ENCODE measurements around the gene FAM43B.
A peak's percentile ranks its signal among the peaks of the same experiment; 100 is the strongest.

GRCh38 chr1:20507564-20508410 is 44.6 kb upstream of the FAM43B start, which contains the start of gene MUL1:
- peak in 2 of 5 experiments; percentile 14 to 24 for TF ChIP-seq CTCF (IDR thresholded peaks at IDR 0.05)
- peak; percentile 39 to 44 for TF ChIP-seq POLR2A (IDR thresholded peaks at IDR 0.05)
- peak; percentile 78 to 93 for TF ChIP-seq EP300 (IDR thresholded peaks at IDR 0.05)

All from tibial nerve (tissue), 4 donors.